Keratinocyte (primary cell): ENCODE results near the gene DAO. TPM values are rescaled to one million over a fixed set of nuclear protein-coding genes. Genes with fewer than 3 reads are reported as not detected.

Source experiments
- DNase-seq: peaks from one replicate; pipeline ENCODE4 v3.0.0-alpha.2; 2011; ENCODE audit warnings: low read depth, missing footprints, low spot score
- FAIRE-seq: peaks from 2 replicates; lab custom pipeline; 2011; peaks lifted over from hg19 to GRCh38; lab: Jason Lieb, UNC
- H2AFZ ChIP-seq: 2 replicates; pipeline ENCODE4 v1.6.0; 2012; ENCODE audit warnings: low read length, control low read depth, inconsistent platforms; ENCODE audit not compliant: control insufficient read depth
- H3K27ac ChIP-seq: 2 replicates; pipeline ENCODE4 v1.5.1; 2011; ENCODE audit warnings: low read length; ENCODE audit not compliant: control insufficient read depth, insufficient read depth
- H3K27me3 ChIP-seq: 3 replicates; pipeline ENCODE4 v1.6.0; 2011; ENCODE audit warnings: low read length; ENCODE audit not compliant: control insufficient read depth, insufficient read depth; ENCODE audit errors: extremely low read depth
- H3K36me3 ChIP-seq, 2 experiments: 2 replicates in 1 of 2; 3 replicates in 1 of 2; pipeline ENCODE4 v1.5.1; 2011; ENCODE audit warnings: low read length in 2 of 2, mild to moderate bottlenecking in 1 of 2; ENCODE audit not compliant: control insufficient read depth in 2 of 2, insufficient read depth in 2 of 2; ENCODE audit errors: extremely low read depth in 1 of 2
- H3K4me1 ChIP-seq: 3 replicates; pipeline ENCODE4 v1.5.1; 2011; ENCODE audit warnings: low read length; ENCODE audit not compliant: control insufficient read depth, insufficient read depth; ENCODE audit errors: extremely low read depth
- H3K4me2 ChIP-seq: 3 replicates; pipeline ENCODE4 v1.6.0; 2011; ENCODE audit warnings: low read depth, low read length; ENCODE audit not compliant: control insufficient read depth, insufficient read depth; ENCODE audit errors: extremely low read depth
- H3K4me3 ChIP-seq, 3 experiments: fragments of 200-600 bp in 1 of 3; sonication (generic) in 1 of 3; 2 replicates in 2 of 3; 3 replicates in 1 of 3; pipeline ENCODE4 v1.5.1; 2011 to 2016; ENCODE audit warnings: low read length in 3 of 3, mild to moderate bottlenecking in 3 of 3, control low read depth in 2 of 3, inconsistent platforms in 1 of 3, low read depth in 1 of 3, mixed read lengths in 1 of 3, mixed run types in 1 of 3, moderate library complexity in 1 of 3; ENCODE audit not compliant: control insufficient read depth in 2 of 3, insufficient read depth in 2 of 3; ENCODE audit errors: extremely low read depth in 1 of 3
- H3K79me2 ChIP-seq: 2 replicates; pipeline ENCODE4 v1.6.0; 2012; ENCODE audit warnings: low read length; ENCODE audit not compliant: control insufficient read depth, insufficient read depth
- H3K9ac ChIP-seq: 3 replicates; pipeline ENCODE4 v1.6.0; 2011; ENCODE audit warnings: low read length; ENCODE audit not compliant: control insufficient read depth, insufficient read depth; ENCODE audit errors: extremely low read depth
- H3K9me1 ChIP-seq: 3 replicates; pipeline ENCODE4 v1.6.0; 2011; ENCODE audit warnings: low read length; ENCODE audit not compliant: control insufficient read depth, insufficient read depth; ENCODE audit errors: extremely low read depth
- H3K9me3 ChIP-seq: 2 replicates; pipeline ENCODE4 v1.5.1; 2012; ENCODE audit warnings: low read depth, low read length; ENCODE audit not compliant: control insufficient read depth
- H4K20me1 ChIP-seq: 3 replicates; pipeline ENCODE4 v1.6.0; 2011; ENCODE audit warnings: low read length; ENCODE audit not compliant: control insufficient read depth, insufficient read depth; ENCODE audit errors: extremely low read depth
- CTCF ChIP-seq, 3 experiments: IDR thresholded peaks in 1 of 3; conservative IDR thresholded peaks in 1 of 3; optimal IDR thresholded peaks in 1 of 3; 2 replicates in 2 of 3; 3 replicates in 1 of 3; pipeline versions ENCODE3 to v1.5.1; 2011; ENCODE audit warnings: low read length in 3 of 3, mild to moderate bottlenecking in 3 of 3, moderate library complexity in 2 of 3, control low read depth in 1 of 3, inconsistent platforms in 1 of 3; ENCODE audit not compliant: insufficient read depth in 2 of 3; ENCODE audit errors: extremely low read depth in 1 of 3
- EZH2 ChIP-seq: IDR thresholded peaks from one replicate; pipeline ENCODE4 v1.6.1; 2012; ENCODE audit warnings: inconsistent platforms, mild to moderate bottlenecking, low read length, moderate library complexity
- dilution Hi-C: fragments of 300-500 bp; cut with MboI; formaldehyde crosslinking; loops from one replicate; pipeline ENCODE4 v1.7.0; 2020; ENCODE audit warnings: low sequenced_read_pairs; ENCODE audit not compliant: extremely low pct_ligation_motif_present
- polyA plus RNA-seq, 5 experiments: library from polyadenylated mRNA; depleted of rRNA in 3 of 5; stranded (reverse) in 3 of 5; stranded (forward) in 1 of 5; unstranded in 1 of 5; fragments of >200 nt; gene quantifications; 1 replicate in 1 of 5; 2 replicates in 3 of 5; 3 replicates in 1 of 5; pipeline versions ENCODE4 v1.2.1 to v1.2.3, GENCODE V29; 2011 to 2012; ENCODE audit warnings: missing spikeins in 2 of 5, low read depth in 1 of 5, low replicate concordance in 1 of 5

DAO gene
- polyA plus RNA-seq, 1 donor (not counting 4 experiments of a cell fraction or from before 2014, with no cell fraction given), result not detected

- H4K20me1 ChIP-seq, result no peaks in the 10 kb centered on the region
- no peaks in the 10 kb centered on the region for H3K9me3 ChIP-seq
- TF ChIP-seq EZH2 (no peak), CTCF (optimal IDR thresholded peaks at IDR 0.05 in 1 of 3, IDR thresholded peaks at IDR 0.05 in 1 of 3, conservative IDR thresholded peaks at IDR 0.05 in 1 of 3; ENCODE audit: extremely low read depth in 1 of 3, insufficient read depth in 2 of 3, low read length in 3 of 3) (no peak)
- FAIRE-seq (no peak), DNase-seq (no peak)
- no peaks in the 10 kb centered on the region for H3K79me2 ChIP-seq
- H2AFZ ChIP-seq, result no peak overlapping the region
- no peaks in the 10 kb centered on the region for H3K27me3 ChIP-seq
- H3K4me3 ChIP-seq, result no peak overlapping the region
- dilution Hi-C loops, result no loop called here
- H3K27ac ChIP-seq, result no peak overlapping the region
- no peaks in the 10 kb centered on the region for H3K36me3 ChIP-seq
- H3K4me1 ChIP-seq, result no peaks in the 10 kb centered on the region
- no peaks in the 10 kb centered on the region for H3K9me1 ChIP-seq
- H3K4me2 ChIP-seq, result no peak overlapping the region
- H3K9ac ChIP-seq, result no peak overlapping the region
Measured at GRCh38 chr12:108876550-108876949, 3.3 kb upstream of the DAO start.

- Histone ChIP-seq H3K4me2 (no peak overlapping the region), H3K9me1 (no peaks in the 10 kb centered on the region), H3K9me3 (no peaks in the 10 kb centered on the region), H3K27me3 (no peaks in the 10 kb centered on the region), H3K4me3 (no peak overlapping the region), H2AFZ (peak overlapping the region; percentile 46), H3K27ac (no peak overlapping the region), H3K79me2 (no peaks in the 10 kb centered on the region), H3K9ac (no peak overlapping the region), H3K36me3 (no peaks in the 10 kb centered on the region), H3K4me1 (peaks cover 3% of the 10 kb centered on the region), H4K20me1 (no peaks in the 10 kb centered on the region)
- dilution Hi-C loops, result no loop called here
- TF ChIP-seq CTCF (optimal IDR thresholded peaks at IDR 0.05 in 1 of 3, IDR thresholded peaks at IDR 0.05 in 1 of 3, conservative IDR thresholded peaks at IDR 0.05 in 1 of 3; ENCODE audit: extremely low read depth in 1 of 3, insufficient read depth in 2 of 3, low read length in 3 of 3), result no peak
- TF ChIP-seq EZH2, result no peak
- no peak for FAIRE-seq
- no peak for DNase-seq
Measured at GRCh38 chr12:108881953-108882352, 2.1 kb downstream of the DAO start.
